A549 (cell line): ENCODE results near the gene PXDN. TPM values are rescaled to one million over a fixed set of nuclear protein-coding genes. Genes with fewer than 3 reads are reported as not detected.
A peak's percentile ranks its signal among the peaks of the same experiment; 100 is the strongest.

Experiments
- ATAC-seq, 2 experiments: fragments of 200-7000 bp in 1 of 2; fragments of >200 bp in 1 of 2; cut with Nextera tagmentation in 1 of 2; cut with Tn5 transposase in 1 of 2; 3 replicates each; pipeline versions ENCODE4 v1.8.0 to v1.9.1; 2018 to 2020; ENCODE audit warnings: mild to moderate bottlenecking in 1 of 2, moderate library complexity in 1 of 2
- CTCF ChIA-PET: fragments of 300-600 bp; sonication (Branson Sonifier 250); formaldehyde crosslinking; extraction: SDS; loops from one replicate; lab custom pipeline; 2021; ENCODE audit warnings: antibody characterized with exemption, inconsistent platforms; lab: Yijun Ruan, JAX
- POLR2A ChIA-PET: fragments of 350-600 bp; formaldehyde crosslinking; extraction: SDS; loops from one replicate; lab custom pipeline; 2021; ENCODE audit warnings: antibody characterized with exemption, inconsistent platforms; lab: Yijun Ruan, JAX
- DNase-seq, 2 experiments: peaks; one replicate each; pipeline versions ENCODE4 v3.0.0 to v3.0.0-alpha.2; 2011 to 2016; ENCODE audit warnings: low read depth in 1 of 2, low spot score in 1 of 2
- FAIRE-seq: peaks from 2 replicates; lab custom pipeline; 2011; peaks lifted over from hg19 to GRCh38; lab: Jason Lieb, UNC
- H3K27ac ChIP-seq, 2 experiments: fragments of >200 bp; sonication (Bioruptor Twin); formaldehyde crosslinking; 3 replicates each; pipeline ENCODE4 v1.5.1; 2016 to 2017
- H3K4me1 ChIP-seq: fragments of >200 bp; sonication (Bioruptor Twin); formaldehyde crosslinking; 3 replicates; pipeline ENCODE4 v1.6.1; 2016
- H3K4me2 ChIP-seq: fragments of >200 bp; sonication (Bioruptor Twin); formaldehyde crosslinking; 3 replicates; pipeline ENCODE4 v1.6.1; 2016
- H3K4me3 ChIP-seq: fragments of >200 bp; sonication (Bioruptor Twin); formaldehyde crosslinking; 3 replicates; pipeline ENCODE4 v1.5.1; 2016
- H3K9me3 ChIP-seq: fragments of >200 bp; sonication (Bioruptor Twin); formaldehyde crosslinking; 3 replicates; pipeline ENCODE4 v1.6.1; 2016
- EHF ChIP-seq: fragments of 250-450 bp; sonication (Bioruptor Pico); IDR thresholded peaks from 2 replicates; pipeline ENCODE4 v1.5.0; 2020; ENCODE audit warnings: mild to moderate bottlenecking
- EP300 ChIP-seq, 2 experiments: fragments of >200 bp; sonication (Bioruptor Twin); formaldehyde crosslinking; IDR thresholded peaks; 2 replicates in 1 of 2; 3 replicates in 1 of 2; pipeline ENCODE4 v1.6.1; 2016 to 2017
- ESRRA ChIP-seq: fragments of 150-350 bp; IDR thresholded peaks from 2 replicates; pipeline ENCODE4 v1.6.1; 2014; ENCODE audit warnings: mild to moderate bottlenecking, low read length, borderline replicate concordance
- GATA3 ChIP-seq: IDR thresholded peaks from 2 replicates; pipeline ENCODE4 v1.6.1; 2012; ENCODE audit warnings: borderline replicate concordance
- HEYL ChIP-seq: fragments of 250-450 bp; sonication (Bioruptor Pico); IDR thresholded peaks from 2 replicates; pipeline ENCODE4 v1.8.0; 2021; ENCODE audit warnings: mild to moderate bottlenecking, moderate library complexity
- HOXA7 ChIP-seq: fragments of 250-450 bp; sonication (Bioruptor Pico); IDR thresholded peaks from 2 replicates; pipeline ENCODE4 v1.5.0; 2020; ENCODE audit warnings: mild to moderate bottlenecking, moderate library complexity
- NPAS2 ChIP-seq: fragments of 250-450 bp; sonication (Bioruptor Pico); IDR thresholded peaks from 2 replicates; pipeline ENCODE4 v1.8.0; 2022; ENCODE audit warnings: mild to moderate bottlenecking, moderate library complexity, borderline replicate concordance
- RAD21 ChIP-seq, 2 experiments: fragments of >200 bp in 1 of 2; sonication (Bioruptor Twin) in 1 of 2; formaldehyde crosslinking in 1 of 2; IDR thresholded peaks in 1 of 2; conservative IDR thresholded peaks in 1 of 2; 2 replicates in 1 of 2; 3 replicates in 1 of 2; pipeline ENCODE4 v1.6.1; 2012 to 2018; ENCODE audit warnings: inconsistent platforms in 1 of 2
- RARB ChIP-seq: fragments of 250-450 bp; sonication (Bioruptor Pico); IDR thresholded peaks from 2 replicates; pipeline ENCODE4 v1.8.0; 2021; ENCODE audit warnings: mild to moderate bottlenecking, moderate library complexity
- TFCP2L1 ChIP-seq: fragments of 250-450 bp; sonication (Bioruptor Pico); IDR thresholded peaks from 2 replicates; pipeline ENCODE4 v1.5.0; 2021; ENCODE audit warnings: mild to moderate bottlenecking
- TP53 ChIP-seq: fragments of 250-450 bp; sonication (Bioruptor Pico); IDR thresholded peaks from 2 replicates; pipeline ENCODE4 v1.5.0; 2021; ENCODE audit warnings: mild to moderate bottlenecking, moderate library complexity
- ZC3H11A ChIP-seq: fragments of 450-650 bp; IDR thresholded peaks from 2 replicates; pipeline ENCODE4 v1.6.1; 2014; ENCODE audit warnings: antibody characterized with exemption, mild to moderate bottlenecking
- WGBS: methylation state at CpG from one replicate; pipeline ENCODE4 v1.1.6; 2017; ENCODE audit errors: missing lambda C conversion rate; 5-methylcytosine and 5-hydroxymethylcytosine counted together
- polyA plus RNA-seq, 4 experiments: library from polyadenylated mRNA; depleted of rRNA in 3 of 4; stranded (reverse); fragments of >200 nt; fragmentation: RNase III in 1 of 4; extraction: RNeasy Plus Mini Kit Qiagen cat#74134 plus additional on column Dnase treatment in 1 of 4; gene quantifications; 2 replicates in 3 of 4; 3 replicates in 1 of 4; pipeline ENCODE4 v1.2.3, GENCODE V29; 2011 to 2017
- TF ChIP-seq, protein P1 (sequence below): fragments of >200 bp; sonication (Bioruptor Twin); formaldehyde crosslinking; IDR thresholded peaks from 2 replicates; pipeline ENCODE4 v1.6.1; 2016
- TF ChIP-seq, protein P2 (sequence below): fragments of >200 bp; sonication (Bioruptor Twin); formaldehyde crosslinking; IDR thresholded peaks from 3 replicates; pipeline ENCODE4 v1.6.1; 2016

Gene PXDN
- polyA plus RNA-seq, 2 of the 4 experiments (the other 2 are of a cell fraction), result 3.7 to 7.3 TPM

DNA sequence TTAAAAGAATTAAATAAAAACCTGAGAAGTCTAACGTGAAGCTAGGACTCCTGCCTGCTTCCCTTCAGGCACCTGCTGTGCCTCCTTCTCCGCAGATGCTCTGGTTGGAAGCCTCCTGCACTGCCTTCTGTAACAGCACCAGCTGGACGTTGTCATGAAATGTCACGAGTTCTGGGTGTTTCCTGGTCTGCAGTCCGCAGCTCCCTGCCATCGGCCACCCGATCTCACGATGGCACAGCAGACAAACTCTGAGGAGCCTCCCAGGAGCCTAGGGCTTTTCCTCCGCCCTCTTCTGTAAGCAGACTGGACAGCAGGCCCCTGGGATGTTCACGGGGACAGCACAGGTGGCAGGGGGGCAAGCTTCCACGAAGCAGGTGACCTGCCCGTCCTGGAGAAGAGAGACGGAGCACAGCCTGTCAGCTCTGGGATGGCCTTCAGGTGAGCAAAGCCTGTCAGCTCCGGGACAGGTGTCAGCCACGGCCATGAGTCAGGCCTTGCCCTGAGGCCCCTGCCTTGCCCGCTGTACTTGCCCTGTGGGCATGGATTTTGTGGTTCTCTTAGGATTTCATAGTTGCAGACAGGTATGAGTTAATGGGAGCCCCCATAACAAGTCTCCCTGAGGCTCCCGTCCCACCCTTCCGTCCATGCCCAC is 110.3 kb downstream of the PXDN start (continued):
- TF ChIP-seq, protein P1, sequence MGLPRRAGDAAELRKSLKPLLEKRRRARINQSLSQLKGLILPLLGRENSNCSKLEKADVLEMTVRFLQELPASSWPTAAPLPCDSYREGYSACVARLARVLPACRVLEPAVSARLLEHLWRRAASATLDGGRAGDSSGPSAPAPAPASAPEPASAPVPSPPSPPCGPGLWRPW, result no peak
- TF ChIP-seq, protein P2, sequence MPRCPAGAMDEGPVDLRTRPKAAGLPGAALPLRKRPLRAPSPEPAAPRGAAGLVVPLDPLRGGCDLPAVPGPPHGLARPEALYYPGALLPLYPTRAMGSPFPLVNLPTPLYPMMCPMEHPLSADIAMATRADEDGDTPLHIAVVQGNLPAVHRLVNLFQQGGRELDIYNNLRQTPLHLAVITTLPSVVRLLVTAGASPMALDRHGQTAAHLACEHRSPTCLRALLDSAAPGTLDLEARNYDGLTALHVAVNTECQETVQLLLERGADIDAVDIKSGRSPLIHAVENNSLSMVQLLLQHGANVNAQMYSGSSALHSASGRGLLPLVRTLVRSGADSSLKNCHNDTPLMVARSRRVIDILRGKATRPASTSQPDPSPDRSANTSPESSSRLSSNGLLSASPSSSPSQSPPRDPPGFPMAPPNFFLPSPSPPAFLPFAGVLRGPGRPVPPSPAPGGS, result no peak
- TF ChIP-seq, all 56 proteins: peak for 0

DNA sequence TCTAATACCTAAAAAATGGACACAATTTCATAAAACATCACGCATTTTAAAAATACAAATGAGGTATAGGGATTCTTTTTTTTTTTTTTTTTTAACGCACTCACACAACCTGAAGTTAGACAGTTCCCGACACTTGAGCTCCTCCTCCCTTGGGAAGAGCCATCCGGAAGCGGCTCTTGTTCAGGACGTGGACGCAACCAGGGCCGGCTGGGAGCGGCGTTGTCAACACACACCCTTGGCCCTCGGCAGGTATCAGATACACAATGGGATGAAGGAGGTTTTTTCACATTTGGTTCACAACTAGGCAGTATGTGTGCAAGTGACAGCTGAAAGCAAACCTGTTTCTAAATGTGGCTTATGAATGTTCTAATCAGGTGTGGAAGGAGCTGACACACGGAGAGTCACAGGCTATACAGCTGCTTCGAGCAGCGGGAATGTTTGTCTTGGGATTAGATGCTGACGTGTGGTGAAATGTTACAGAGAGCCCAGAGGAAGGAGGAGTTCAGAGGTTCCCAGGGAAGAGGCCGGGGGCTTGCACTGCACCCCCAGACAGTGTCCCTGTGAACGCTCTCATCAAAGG is 111.1 kb downstream of the PXDN start:
- CTCF ChIA-PET, result interaction anchor here (0.6 kb wide), 1 partner anchor 24 kb away, joined by 3 read pairs; no protein-coding TSS in a partner anchor
- WGBS, result 65% methylated on average over 17 of the region's 17 CpGs
- no peak overlapping the region for H3K27ac ChIP-seq
- H3K4me1 ChIP-seq, result peaks cover 8% of the 10 kb centered on the region; the same call in 2 of the 3 replicates
- DNase-seq, result no peak
- no peak overlapping the region for H3K4me2 ChIP-seq
- POLR2A ChIA-PET, result no interaction called here
- 0 out of 3 replicates have a peak, but pooled peaks cover 8% of the 10 kb centered on the region for H3K9me3 ChIP-seq
- no peak for FAIRE-seq
- ATAC-seq, result no peak; a peak in 2 of 6 replicates
- no peak overlapping the region for H3K4me3 ChIP-seq
- no peak for TF ChIP-seq NPAS2
- TF ChIP-seq HOXA7 (CRISPR knock-in tag), result no peak
- no peak for TF ChIP-seq EHF
- no peak for TF ChIP-seq TFCP2L1 (CRISPR knock-in tag)
- no peak for TF ChIP-seq EP300 (IDR thresholded peaks at IDR 0.05)
- TF ChIP-seq RAD21 (conservative IDR thresholded peaks at IDR 0.05 in 1 of 2, IDR thresholded peaks at IDR 0.05 in 1 of 2), result no peak
- TF ChIP-seq ESRRA, result no peak
- TF ChIP-seq, all 56 proteins: peak for 0

DNA sequence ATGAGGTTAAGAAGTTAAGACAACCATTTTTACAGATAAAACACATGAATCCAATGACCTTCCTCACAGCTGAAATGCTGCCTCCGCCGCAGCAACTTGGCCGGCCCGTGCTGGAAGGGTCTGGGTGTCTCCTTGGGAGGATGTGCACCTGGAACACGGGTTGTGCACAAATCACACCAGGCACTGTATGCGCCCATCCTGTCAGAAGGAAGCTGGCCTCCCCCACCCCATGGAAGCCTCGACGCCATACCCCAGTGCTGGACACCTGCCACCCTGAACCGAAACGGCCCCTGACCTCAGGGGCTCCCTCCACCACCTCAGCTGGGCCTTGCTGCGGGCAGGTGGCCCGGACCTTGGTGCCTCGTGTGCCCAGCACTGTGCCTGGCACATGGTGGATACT is 111.8 kb downstream of the PXDN start:
- no peak overlapping the region for H3K27ac ChIP-seq
- no peak for ATAC-seq
- WGBS, result 61% methylated on average over 8 of the region's 13 CpGs
- no peak overlapping the region for H3K4me2 ChIP-seq
- DNase-seq, result no peak
- peaks cover 8% of the 10 kb centered on the region; the same call in 2 of the 3 replicates for H3K4me1 ChIP-seq
- ChIA-PET POLR2A (no interaction called here), CTCF (interaction anchor here (1.2 kb wide), 1 partner anchor 16 kb away, joined by 3 read pairs; no protein-coding TSS in a partner anchor)
- H3K4me3 ChIP-seq, result no peak overlapping the region
- H3K9me3 ChIP-seq, result 0 out of 3 replicates have a peak, but pooled peaks cover 8% of the 10 kb centered on the region
- TF ChIP-seq ZC3H11A (no peak), HOXA7 (CRISPR knock-in tag) (no peak)
- FAIRE-seq, result no peak

DNA sequence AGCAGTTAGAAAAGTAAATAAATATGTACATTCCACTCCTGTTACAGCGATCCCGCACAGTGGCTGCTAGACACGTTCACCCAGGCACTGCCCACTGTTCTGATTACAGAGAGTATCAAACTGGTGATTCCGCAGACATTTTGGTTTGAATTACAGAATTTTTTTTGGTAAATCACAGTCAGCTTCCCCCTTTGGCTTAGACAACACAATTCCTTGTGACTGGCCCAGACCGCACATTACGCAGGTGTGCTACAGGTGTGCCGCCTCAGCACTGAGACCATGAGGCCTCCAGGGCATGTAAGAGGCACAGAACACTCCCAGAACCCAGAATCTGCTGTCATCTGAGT is 112.3 kb downstream of the PXDN start:
- ATAC-seq (peak in 1 of 2 experiments; percentile 56; a peak in 2 of 6 replicates), FAIRE-seq (no peak), DNase-seq (no peak)
- POLR2A ChIA-PET, result no interaction called here
- CTCF ChIA-PET, result interaction anchor here (1.2 kb wide), 1 partner anchor 16 kb away, joined by 3 read pairs; no protein-coding TSS in a partner anchor
- Histone ChIP-seq H3K27ac (no peak overlapping the region), H3K4me2 (0 out of 3 replicates have a peak overlapping the region, but pooled peaks have one; percentile 7), H3K9me3 (0 out of 3 replicates have a peak, but pooled peaks cover 8% of the 10 kb centered on the region), H3K4me3 (no peak overlapping the region), H3K4me1 (peaks cover 8% of the 10 kb centered on the region; the same call in 2 of the 3 replicates)
- 36% methylated on average over 7 of the region's 7 CpGs for WGBS
- TF ChIP-seq HEYL (CRISPR knock-in tag), result no peak

DNA sequence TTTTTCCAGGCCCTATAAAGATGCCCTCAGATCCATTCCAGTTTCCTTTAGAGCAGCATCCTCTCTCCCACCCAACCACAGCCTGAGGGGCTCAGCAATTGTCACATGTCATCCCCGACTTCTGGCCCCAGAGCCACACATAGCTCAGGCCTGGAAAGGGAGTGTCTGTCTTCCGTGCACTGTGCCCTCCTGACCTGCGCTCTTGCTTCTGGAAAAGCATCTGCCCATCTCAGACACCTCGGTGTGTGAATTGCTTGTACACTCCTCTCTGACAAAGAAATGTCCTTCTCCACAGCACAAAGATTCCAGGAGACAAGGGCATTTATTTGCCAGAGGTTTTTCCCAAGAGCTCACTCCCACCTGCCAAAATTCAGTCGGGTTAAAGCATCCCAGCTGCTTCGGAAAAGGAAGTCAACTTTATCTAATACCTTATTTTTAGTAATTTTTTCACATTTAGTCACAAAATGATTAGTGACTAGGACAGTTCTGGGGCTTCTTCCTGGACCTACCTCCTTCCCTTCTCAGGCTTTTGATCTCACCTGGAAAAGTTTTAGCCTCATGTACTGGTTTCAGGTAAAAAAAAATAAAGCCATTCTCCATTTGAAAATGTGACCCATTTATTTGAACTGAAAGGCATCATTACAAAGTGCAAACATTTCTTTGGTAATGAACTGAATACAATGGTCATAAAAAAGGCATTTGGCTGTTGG is 112.9 kb downstream of the PXDN start:
- POLR2A ChIA-PET, result no interaction called here
- H3K27ac ChIP-seq, result no peak overlapping the region
- TF ChIP-seq GATA3 (peak; percentile 27; the same call in 1 of the 2 replicates), TP53 (no peak), TFCP2L1 (CRISPR knock-in tag) (no peak), RARB (CRISPR knock-in tag) (no peak)
- TF ChIP-seq, all 56 proteins: peak for 1
- Histone ChIP-seq H3K9me3 (0 out of 3 replicates have a peak, but pooled peaks cover 8% of the 10 kb centered on the region), H3K4me3 (no peak overlapping the region), H3K4me2 (0 out of 3 replicates have a peak overlapping the region, but pooled peaks have one; percentile 7), H3K4me1 (peaks cover 8% of the 10 kb centered on the region; the same call in 2 of the 3 replicates)
- DNase-seq (no peak), ATAC-seq (no peak), FAIRE-seq (no peak)
- CTCF ChIA-PET, result interaction anchor here (0.6 to 1.2 kb wide), 2 partner anchors 17 to 111 kb away, joined by 3 read pairs; no protein-coding TSS in a partner anchor
- 40% methylated on average over 6 of the region's 6 CpGs for WGBS
